Tibial artery (tissue), 4 donors: ENCODE measurements around the gene HNRNPA1L2.
A peak's percentile ranks its signal among the peaks of the same experiment; 100 is the strongest.

Source experiments
- DNase-seq, 2 donors: peaks; one replicate each; pipeline ENCODE4 v3.0.0-alpha.2; 2019
- H3K27ac ChIP-seq, 2 donors: fragments of 200-600 bp; sonication (generic) in 1 of 2; 1 replicate in 1 of 2; 2 replicates in 1 of 2; pipeline ENCODE4 v1.5.1; 2018 to 2019; ENCODE audit warnings: mild to moderate bottlenecking in 1 of 2
- H3K27me3 ChIP-seq, 2 donors: fragments of 200-600 bp; sonication (generic) in 1 of 2; one replicate each; pipeline versions ENCODE4 v1.5.1 to v1.6.0; 2016 to 2019
- H3K36me3 ChIP-seq, 3 donors: fragments of 200-600 bp; sonication (generic) in 2 of 3; one replicate each; pipeline ENCODE4 v1.5.1; 2016 to 2019; ENCODE audit warnings: mild to moderate bottlenecking in 2 of 3
- H3K4me1 ChIP-seq, 4 donors: fragments of 200-600 bp; sonication (generic) in 2 of 4; 1 replicate in 3 of 4; 2 replicates in 1 of 4; pipeline ENCODE4 v1.5.1; 2016 to 2019
- H3K4me3 ChIP-seq, 2 donors: fragments of 200-600 bp; sonication (generic) in 1 of 2; 1 replicate in 1 of 2; 2 replicates in 1 of 2; pipeline ENCODE4 v1.5.1; 2018 to 2019; ENCODE audit warnings: mild to moderate bottlenecking in 2 of 2
- H3K9me3 ChIP-seq, 3 donors: fragments of 200-600 bp; sonication (generic) in 1 of 3; one replicate each; pipeline ENCODE4 v1.5.1; 2016 to 2019
- CTCF ChIP-seq, 2 experiments: fragments of 200-600 bp in 1 of 2; fragments of 450-650 bp in 1 of 2; IDR thresholded peaks; one replicate each; pipeline ENCODE4 v1.5.1; 2017 to 2019; ENCODE audit warnings: antibody characterized with exemption in 2 of 2, mild to moderate bottlenecking in 1 of 2, moderate library complexity in 1 of 2
- intact Hi-C: fragments of 100-400 bp; cut with DNase I; formaldehyde crosslinking; loops from one replicate; pipeline ENCODE4 v1.15.0; 2023; ENCODE audit warnings: low total_unique reads

HNRNPA1L2 gene

DNA sequence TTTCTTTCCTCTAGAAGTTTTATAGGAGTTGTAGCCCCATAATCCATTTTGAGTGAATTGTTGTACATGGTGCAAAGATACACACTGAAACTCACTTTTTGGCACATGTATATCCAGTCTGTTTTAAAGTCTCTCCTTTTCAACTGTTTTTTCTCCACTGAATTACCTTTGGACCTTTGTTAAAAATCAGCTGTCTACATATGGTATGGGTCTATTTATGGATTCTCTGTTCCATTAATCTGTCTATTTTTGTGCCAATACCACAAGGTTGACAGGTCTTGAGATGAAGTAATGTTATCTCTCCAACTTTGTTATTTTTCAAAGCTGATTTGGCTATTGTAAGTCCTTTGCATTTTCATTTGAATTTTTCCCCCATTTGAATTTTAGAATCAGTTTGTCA lies 4.7 kb downstream of the HNRNPA1L2 start:
- peaks cover 5 to 27% (median 6%) of the 10 kb centered on the region in 3 donors for H3K36me3 ChIP-seq
- intact Hi-C loops: no loop called here
- H3K4me1 ChIP-seq: peaks cover 0 to 17% (median 12%) of the 10 kb centered on the region in 4 donors
- no peak overlapping the region for H3K27ac ChIP-seq
- no peak for TF ChIP-seq CTCF (IDR thresholded peaks at IDR 0.05)
- no peaks in the 10 kb centered on the region for H3K9me3 ChIP-seq
- H3K4me3 ChIP-seq: no peak overlapping the region
- H3K27me3 ChIP-seq: no peaks in the 10 kb centered on the region
- no peak for DNase-seq

- H3K4me1 ChIP-seq: peaks cover 0 to 39% (median 32%) of the 10 kb centered on the region in 4 donors
- H3K4me3 ChIP-seq: peak overlapping the region; percentile 79 to 83
- peak overlapping the region in 1 of 2 donors; percentile 96 for H3K27ac ChIP-seq
- TF ChIP-seq CTCF (IDR thresholded peaks at IDR 0.05): no peak
- peaks cover 0 to 8% (median 5%) of the 10 kb centered on the region in 3 donors for H3K36me3 ChIP-seq
- no peaks in the 10 kb centered on the region for H3K9me3 ChIP-seq
- DNase-seq: no peak
- intact Hi-C loops: loop anchor here (5.0 to 10.0 kb wide), 3 partner anchors 33 to 1196 kb away; partner anchors contain the start of genes DHRS12 and INTS6
- H3K27me3 ChIP-seq: no peaks in the 10 kb centered on the region
These were observed 8.5 kb downstream of the HNRNPA1L2 start for GRCh38 chr13:52650731-52651130.

DNA sequence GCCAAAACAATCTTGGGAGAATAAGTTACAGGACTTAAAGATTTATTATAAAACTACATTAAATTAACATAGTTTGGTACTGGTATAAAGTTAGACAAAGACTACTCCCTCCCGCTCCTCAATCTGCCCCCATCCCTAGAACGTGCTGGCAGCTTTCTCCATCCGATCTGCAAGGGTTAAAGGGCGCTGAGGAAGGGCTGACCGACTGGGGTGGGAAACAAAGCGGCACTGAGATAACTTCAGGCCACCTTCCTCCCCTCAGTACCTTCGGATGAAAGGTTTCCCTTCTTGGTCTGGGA lies 9.6 kb downstream of the HNRNPA1L2 start:
- DNase-seq: no peak
- H3K27ac ChIP-seq: peak overlapping the region; percentile 94 to 96
- no peak for TF ChIP-seq CTCF (IDR thresholded peaks at IDR 0.05)
- peak overlapping the region; percentile 79 to 83 for H3K4me3 ChIP-seq
- H3K4me1 ChIP-seq: peaks cover 0 to 50% (median 33%) of the 10 kb centered on the region in 4 donors
- peaks cover 0 to 8% (median 5%) of the 10 kb centered on the region in 3 donors for H3K36me3 ChIP-seq
- H3K9me3 ChIP-seq: no peaks in the 10 kb centered on the region
- intact Hi-C loops: loop anchor here (5.0 to 10.0 kb wide), 3 partner anchors 35 to 1197 kb away; partner anchors contain the start of genes DHRS12 and INTS6
- no peaks in the 10 kb centered on the region for H3K27me3 ChIP-seq

GRCh38 chr13:52652196-52652979 lies 10.2 kb downstream of the HNRNPA1L2 start, which contains the start of gene SUGT1:
Gene SUGT1, plus strand, starts transcription at chr13:52652836. Its CDS starts 85 bp downstream, at chr13:52652921.
- Histone ChIP-seq H3K9me3 (no peaks in the 10 kb centered on the region), H3K27ac (peak within 1 kb of the TSS; percentile 94 to 96), H3K36me3 (peaks cover 0 to 8% (median 5%) of the 10 kb centered on the region in 3 donors), H3K27me3 (no peaks in the 10 kb centered on the region), H3K4me1 (peaks cover 0 to 51% (median 33%) of the 10 kb centered on the region in 4 donors), H3K4me3 (peak within 1 kb of the TSS; percentile 79 to 83)
- DNase-seq: peak; percentile 97 to 98
- intact Hi-C loops: loop anchor here (5.0 to 10.0 kb wide), 3 partner anchors 35 to 1198 kb away; partner anchors contain the start of genes DHRS12 and INTS6
- TF ChIP-seq CTCF (IDR thresholded peaks at IDR 0.05): peak; percentile 65 to 73

DNA sequence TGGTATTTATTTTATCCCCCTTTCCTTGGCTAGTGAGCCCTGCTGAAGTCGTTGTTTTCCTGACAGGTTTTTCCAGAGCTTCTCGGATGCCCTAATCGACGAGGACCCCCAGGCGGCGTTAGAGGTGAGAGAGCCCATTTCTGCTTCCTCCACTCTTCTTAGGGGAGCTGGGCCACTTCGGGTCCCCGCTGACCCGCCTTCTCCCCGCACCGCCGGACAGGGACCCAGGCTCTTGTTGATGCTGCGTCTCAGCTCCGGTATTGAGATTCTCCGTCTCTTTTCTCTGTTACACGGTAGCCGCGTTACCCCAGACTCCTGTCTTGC lies 10.7 kb downstream of the HNRNPA1L2 start:
- intact Hi-C loops: loop anchor here (5.0 to 10.0 kb wide), 3 partner anchors 36 to 1198 kb away; partner anchors contain the start of genes DHRS12 and INTS6
- peak overlapping the region; percentile 79 to 83 for H3K4me3 ChIP-seq
- DNase-seq: no peak
- no peaks in the 10 kb centered on the region for H3K27me3 ChIP-seq
- H3K9me3 ChIP-seq: no peaks in the 10 kb centered on the region
- no peak for TF ChIP-seq CTCF (IDR thresholded peaks at IDR 0.05)
- peaks cover 0 to 51% (median 33%) of the 10 kb centered on the region in 4 donors for H3K4me1 ChIP-seq
- H3K27ac ChIP-seq: peak overlapping the region; percentile 94 to 96
- peaks cover 0 to 10% (median 9%) of the 10 kb centered on the region in 3 donors for H3K36me3 ChIP-seq
